Esophagus squamous epithelium (tissue), 5 donors: ENCODE results near the gene MRM1. TPM values are rescaled to one million over a fixed set of nuclear protein-coding genes. Genes with fewer than 3 reads are reported as not detected.

Experiments used
- DNase-seq: peaks from one replicate; lab custom pipeline; 2025; lab: John Stamatoyannopoulos, UW
- H3K27ac ChIP-seq, 4 donors: fragments of 200-600 bp; sonication (generic); one replicate each; pipeline ENCODE4 v1.5.1; 2016 to 2019; ENCODE audit warnings: mild to moderate bottlenecking in 1 of 4
- H3K27me3 ChIP-seq, 4 donors: fragments of 200-600 bp; sonication (generic); 1 replicate in 3 of 4; 2 replicates in 1 of 4; pipeline versions ENCODE4 v1.5.1 to v1.6.0; 2017 to 2021; ENCODE audit warnings: antibody characterized with exemption in 1 of 4
- H3K36me3 ChIP-seq, 3 donors: fragments of 200-600 bp; sonication (generic); one replicate each; pipeline ENCODE4 v1.5.1; 2016 to 2019
- H3K4me1 ChIP-seq, 3 donors: fragments of 200-600 bp; sonication (generic); one replicate each; pipeline ENCODE4 v1.5.1; 2017 to 2019
- H3K4me3 ChIP-seq, 4 donors: fragments of 200-600 bp; sonication (generic); 1 replicate in 3 of 4; 2 replicates in 1 of 4; pipeline ENCODE4 v1.5.1; 2016 to 2019; ENCODE audit warnings: mild to moderate bottlenecking in 2 of 4, moderate library complexity in 1 of 4
- H3K9me3 ChIP-seq, 3 donors: fragments of 200-600 bp; sonication (generic); one replicate each; pipeline ENCODE4 v1.5.1; 2016 to 2019
- POLR2A ChIP-seq, 4 donors: fragments of 450-650 bp; IDR thresholded peaks; one replicate each; pipeline ENCODE4 v1.6.1; 2017; ENCODE audit warnings: antibody characterized with exemption in 4 of 4, mild to moderate bottlenecking in 4 of 4, moderate library complexity in 3 of 4
- WGBS, 2 donors: methylation state at CpG; one replicate each; pipeline ENCODE4 v1.1.5; 2018; 5-methylcytosine and 5-hydroxymethylcytosine counted together
- intact Hi-C: fragments of 100-400 bp; cut with DNase I; formaldehyde crosslinking; loops from one replicate; pipeline ENCODE4 v1.15.0; 2022
- total RNA-seq, 4 donors: library from RNA; depleted of rRNA; stranded (reverse); fragments of >200 nt; gene quantifications; one replicate each; pipeline ENCODE4 v1.1.0, GENCODE V29; 2016
- TF ChIP-seq, protein P1 (sequence below), 6 experiments: fragments of 450-650 bp in 4 of 6; fragments of 200-600 bp in 2 of 6; sonication (generic) in 2 of 6; IDR thresholded peaks; one replicate each; pipeline ENCODE4 v1.5.1; 2016 to 2019; ENCODE audit warnings: antibody characterized with exemption in 6 of 6, mild to moderate bottlenecking in 4 of 6, moderate library complexity in 4 of 6
- donor health status: DM: yes; HTN: yes; CAD: no.

The MRM1 gene
- total RNA-seq, 4 donors from 2014 or later = 5.9 to 10.1 (median 7.0) TPM

DNA sequence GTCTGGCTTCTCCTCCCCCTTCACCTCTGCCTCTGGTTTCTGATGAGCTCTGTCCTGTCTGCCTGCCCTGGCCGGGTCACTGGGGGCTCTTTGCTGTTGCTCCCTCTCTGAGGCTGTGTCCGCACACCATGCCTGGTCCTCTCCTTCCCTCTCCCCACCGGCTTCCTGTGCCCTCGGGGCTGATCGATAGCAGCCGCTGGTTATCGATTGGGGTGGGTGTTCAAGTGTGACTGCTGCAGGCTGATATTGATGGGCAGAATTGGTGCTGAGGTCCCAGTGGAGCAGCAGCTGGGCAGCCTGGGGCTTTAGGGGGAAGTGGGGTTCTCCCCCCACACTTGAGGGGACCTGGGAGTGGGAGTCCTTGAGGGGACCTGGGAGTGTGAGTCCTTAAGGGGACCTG lies 16.4 kb downstream of the MRM1 start:
- TF ChIP-seq POLR2A (IDR thresholded peaks at IDR 0.05) = no peak
- TF ChIP-seq, protein P1, sequence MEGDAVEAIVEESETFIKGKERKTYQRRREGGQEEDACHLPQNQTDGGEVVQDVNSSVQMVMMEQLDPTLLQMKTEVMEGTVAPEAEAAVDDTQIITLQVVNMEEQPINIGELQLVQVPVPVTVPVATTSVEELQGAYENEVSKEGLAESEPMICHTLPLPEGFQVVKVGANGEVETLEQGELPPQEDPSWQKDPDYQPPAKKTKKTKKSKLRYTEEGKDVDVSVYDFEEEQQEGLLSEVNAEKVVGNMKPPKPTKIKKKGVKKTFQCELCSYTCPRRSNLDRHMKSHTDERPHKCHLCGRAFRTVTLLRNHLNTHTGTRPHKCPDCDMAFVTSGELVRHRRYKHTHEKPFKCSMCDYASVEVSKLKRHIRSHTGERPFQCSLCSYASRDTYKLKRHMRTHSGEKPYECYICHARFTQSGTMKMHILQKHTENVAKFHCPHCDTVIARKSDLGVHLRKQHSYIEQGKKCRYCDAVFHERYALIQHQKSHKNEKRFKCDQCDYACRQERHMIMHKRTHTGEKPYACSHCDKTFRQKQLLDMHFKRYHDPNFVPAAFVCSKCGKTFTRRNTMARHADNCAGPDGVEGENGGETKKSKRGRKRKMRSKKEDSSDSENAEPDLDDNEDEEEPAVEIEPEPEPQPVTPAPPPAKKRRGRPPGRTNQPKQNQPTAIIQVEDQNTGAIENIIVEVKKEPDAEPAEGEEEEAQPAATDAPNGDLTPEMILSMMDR (IDR thresholded peaks at IDR 0.05) = no peak
- H3K27ac ChIP-seq = no peak overlapping the region
- H3K9me3 ChIP-seq = no peaks in the 10 kb centered on the region
- no peak for DNase-seq
- 75 to 82% methylated on average over 2 to 3 of the region's 7 CpGs for WGBS, 2 donors
- no peaks in the 10 kb centered on the region for H3K4me1 ChIP-seq
- intact Hi-C loops = no loop called here
- no peaks in the 10 kb centered on the region for H3K36me3 ChIP-seq
- H3K4me3 ChIP-seq = no peak overlapping the region
- H3K27me3 ChIP-seq = peaks cover 0 to 48% (median 0%) of the 10 kb centered on the region in 4 donors

DNA sequence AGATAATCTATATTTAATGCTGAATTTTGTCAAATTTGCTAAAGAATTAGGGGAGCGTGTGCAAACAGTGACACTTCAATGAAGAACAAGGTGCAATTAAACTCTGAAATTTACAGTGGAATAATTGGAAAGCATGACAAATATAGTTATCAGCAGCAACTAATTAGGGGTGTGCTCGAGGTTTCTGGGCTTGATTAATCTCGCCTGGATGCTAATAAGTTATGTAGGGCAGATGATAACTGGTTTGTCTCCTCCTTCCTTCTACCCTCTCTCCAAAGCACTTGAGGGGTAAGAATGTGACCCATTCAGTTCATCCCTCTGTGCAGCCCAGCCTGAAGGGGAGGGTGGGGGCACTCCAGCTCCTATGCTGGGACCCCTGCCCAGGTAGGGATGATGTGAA lies 21.9 kb downstream of the MRM1 start:
- TF ChIP-seq, protein P1 (IDR thresholded peaks at IDR 0.05) = no peak
- TF ChIP-seq POLR2A (IDR thresholded peaks at IDR 0.05) = no peak
- H3K9me3 ChIP-seq = no peaks in the 10 kb centered on the region
- intact Hi-C loops = no loop called here

DNA sequence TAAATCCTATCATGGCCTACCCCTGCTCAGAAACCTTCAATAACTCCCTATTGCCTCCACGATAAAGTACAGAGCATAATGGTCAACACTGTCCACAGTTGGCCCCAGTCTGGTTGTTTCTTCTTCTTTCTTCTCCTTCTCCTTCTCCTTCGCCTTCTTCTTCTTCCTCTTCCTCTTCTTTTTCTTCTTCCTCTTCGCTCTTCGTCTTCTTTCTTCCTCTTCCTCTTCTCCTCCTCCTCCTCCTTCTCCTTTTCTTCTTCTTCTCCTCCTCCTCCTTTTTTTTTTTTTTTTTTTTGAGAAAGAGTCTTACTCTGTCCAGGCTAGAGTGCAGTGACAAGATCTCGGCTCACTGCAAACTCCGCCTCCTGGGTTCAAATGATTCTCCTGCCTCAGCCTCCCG lies 23.8 kb downstream of the MRM1 start:
- Histone ChIP-seq H3K4me1 (peaks cover 0 to 7% (median 3%) of the 10 kb centered on the region in 3 donors), H3K4me3 (no peak overlapping the region), H3K27me3 (peaks cover 0 to 14% (median 0%) of the 10 kb centered on the region in 4 donors), H3K27ac (no peak overlapping the region), H3K9me3 (no peaks in the 10 kb centered on the region), H3K36me3 (no peaks in the 10 kb centered on the region)
- TF ChIP-seq POLR2A (IDR thresholded peaks at IDR 0.05) = no peak
- TF ChIP-seq, protein P1 (IDR thresholded peaks at IDR 0.05) = no peak
- no peak for DNase-seq
- WGBS, 2 donors = 77% methylated on average over 5 to 7 of the region's 7 CpGs
- intact Hi-C loops = no loop called here

More for the DNA sequence above, 21.9 kb downstream of the MRM1 start:
- no peak for DNase-seq
- Histone ChIP-seq H3K27ac (no peak overlapping the region), H3K4me1 (no peaks in the 10 kb centered on the region), H3K36me3 (no peaks in the 10 kb centered on the region), H3K4me3 (no peak overlapping the region), H3K27me3 (peaks cover 0 to 3% (median 0%) of the 10 kb centered on the region in 4 donors)
- WGBS, 2 donors = 61 to 93% methylated on average over 3 of the region's 3 CpGs

DNA sequence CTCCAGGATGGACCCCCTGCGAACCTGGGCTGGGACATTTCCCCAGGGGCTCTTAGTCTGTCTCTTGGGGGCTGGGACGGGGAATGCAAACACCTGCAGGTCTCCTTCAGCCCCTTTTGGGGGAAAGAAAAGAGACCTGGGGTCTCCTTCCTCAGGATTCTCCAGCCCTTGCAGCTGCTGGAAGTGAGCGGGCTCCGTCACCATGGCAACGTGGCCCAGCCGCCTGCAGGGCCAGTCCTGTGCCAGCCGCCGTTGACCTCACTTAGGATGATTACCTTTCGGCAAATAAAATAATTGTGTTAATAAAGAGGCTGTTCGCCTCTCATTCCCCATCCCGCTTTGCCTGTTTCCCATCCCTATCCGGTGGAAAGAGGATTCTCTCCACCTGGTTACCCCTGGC lies 25.7 kb downstream of the MRM1 start:
- no peak for DNase-seq

DNA sequence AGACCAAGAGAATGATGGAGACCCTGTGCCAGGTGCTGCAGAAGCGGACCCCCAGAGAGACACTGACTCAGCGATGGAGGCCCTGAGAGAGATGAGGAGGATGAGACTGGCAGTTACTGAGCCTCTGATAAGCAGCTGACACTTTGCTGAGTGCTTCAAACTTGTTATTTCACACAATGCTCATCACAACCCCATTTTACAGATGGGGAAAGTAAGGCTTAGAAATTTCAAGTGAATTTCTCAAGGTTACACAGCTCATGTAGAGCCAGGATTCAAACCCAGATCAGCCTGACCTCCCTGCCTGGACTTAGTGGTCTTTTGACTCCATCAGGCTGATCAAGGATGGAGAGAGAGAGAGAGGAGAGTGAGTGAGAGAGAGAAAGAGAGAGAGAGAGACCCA lies 27.2 kb downstream of the MRM1 start:
- H3K36me3 ChIP-seq = no peaks in the 10 kb centered on the region
- peaks cover 0 to 7% (median 3%) of the 10 kb centered on the region in 3 donors for H3K4me1 ChIP-seq
- TF ChIP-seq POLR2A (IDR thresholded peaks at IDR 0.05) = no peak
- TF ChIP-seq, protein P1 (IDR thresholded peaks at IDR 0.05) = no peak
- no peak overlapping the region for H3K4me3 ChIP-seq
- 89 to 100% methylated on average over 2 of the region's 2 CpGs for WGBS, 2 donors
- H3K27me3 ChIP-seq = peaks cover 0 to 48% (median 0%) of the 10 kb centered on the region in 4 donors
- intact Hi-C loops = no loop called here
- H3K27ac ChIP-seq = no peak overlapping the region
- no peak for DNase-seq
- no peaks in the 10 kb centered on the region for H3K9me3 ChIP-seq

More for the DNA sequence above, 25.7 kb downstream of the MRM1 start:
- Histone ChIP-seq H3K9me3 (no peaks in the 10 kb centered on the region), H3K27me3 (peaks cover 0 to 34% (median 0%) of the 10 kb centered on the region in 4 donors), H3K27ac (no peak overlapping the region), H3K4me3 (no peak overlapping the region), H3K36me3 (no peaks in the 10 kb centered on the region), H3K4me1 (peaks cover 0 to 7% (median 3%) of the 10 kb centered on the region in 3 donors)
- WGBS, 2 donors = 73 to 76% methylated on average over 9 of the region's 12 CpGs
- intact Hi-C loops = no loop called here
- TF ChIP-seq, protein P1 (IDR thresholded peaks at IDR 0.05) = no peak
- no peak for TF ChIP-seq POLR2A (IDR thresholded peaks at IDR 0.05)
